CD14-positive monocyte (primary cell): Measurements from ENCODE around the gene JAM3. TPM values are rescaled to one million over a fixed set of nuclear protein-coding genes. Genes with fewer than 3 reads are reported as not detected.

ENCODE experiments used
- DNase-seq, 3 donors: peaks; one replicate each; pipeline ENCODE4 v3.0.0-alpha.2; 2011 to 2022
- H2AFZ ChIP-seq: 2 replicates; pipeline ENCODE4 v1.6.0; 2012; ENCODE audit warnings: mild to moderate bottlenecking, low read depth, low read length, inconsistent platforms; ENCODE audit not compliant: insufficient read depth, poor library complexity, severe bottlenecking
- H3K27ac ChIP-seq, 2 donors: 1 replicate in 1 of 2; 2 replicates in 1 of 2; pipeline ENCODE4 v1.5.1; 2012 to 2013; ENCODE audit warnings: low read length in 2 of 2, control low read depth in 1 of 2, inconsistent platforms in 1 of 2, low read depth in 1 of 2, mild to moderate bottlenecking in 1 of 2
- H3K27me3 ChIP-seq, 2 donors: one replicate each; pipeline versions ENCODE4 v1.6.0 to v1.6.1; 2011 to 2013; ENCODE audit warnings: low read length in 2 of 2; ENCODE audit not compliant: control insufficient read depth in 2 of 2, insufficient read depth in 2 of 2
- H3K36me3 ChIP-seq, 2 donors: replicated peaks in 1 of 2; 1 replicate in 1 of 2; 2 replicates in 1 of 2; pipeline versions ENCODE4 v1.5.1 to v1.6.1; 2012 to 2013; ENCODE audit warnings: low read length in 2 of 2, control low read depth in 1 of 2, inconsistent platforms in 1 of 2, mild to moderate bottlenecking in 1 of 2; ENCODE audit not compliant: insufficient read depth in 2 of 2, control insufficient read depth in 1 of 2
- H3K4me1 ChIP-seq, 2 donors: 1 replicate in 1 of 2; 2 replicates in 1 of 2; pipeline versions ENCODE4 v1.5.1 to v1.6.1; 2012 to 2013; ENCODE audit warnings: low read length in 2 of 2, control low read depth in 1 of 2, inconsistent platforms in 1 of 2, mild to moderate bottlenecking in 1 of 2, moderate library complexity in 1 of 2; ENCODE audit not compliant: insufficient read depth in 2 of 2, control insufficient read depth in 1 of 2
- H3K4me2 ChIP-seq: replicated peaks from 2 replicates; pipeline ENCODE3; 2012; ENCODE audit warnings: low read length, moderate library complexity, mild to moderate bottlenecking; ENCODE audit not compliant: poor library complexity, severe bottlenecking; ENCODE audit errors: extremely low read depth
- H3K4me3 ChIP-seq, 3 experiments: fragments of 200-600 bp in 1 of 3; sonication (generic) in 1 of 3; replicated peaks in 1 of 3; 1 replicate in 2 of 3; 2 replicates in 1 of 3; pipeline ENCODE4 v1.5.1; 2011 to 2013; ENCODE audit warnings: low read length in 3 of 3, mild to moderate bottlenecking in 3 of 3, control low read depth in 2 of 3, low read depth in 2 of 3, inconsistent platforms in 1 of 3, moderate library complexity in 1 of 3
- H3K79me2 ChIP-seq: 2 replicates; pipeline ENCODE4 v1.6.0; 2012; ENCODE audit warnings: mild to moderate bottlenecking, control low read depth, inconsistent platforms, low read length, moderate library complexity; ENCODE audit not compliant: insufficient read depth
- H3K9ac ChIP-seq: 2 replicates; pipeline ENCODE4 v1.6.0; 2017; ENCODE audit warnings: low read length, mild to moderate bottlenecking; ENCODE audit not compliant: insufficient read depth, poor library complexity, severe bottlenecking
- H3K9me3 ChIP-seq, 2 donors: replicated peaks in 1 of 2; 1 replicate in 1 of 2; 2 replicates in 1 of 2; pipeline versions ENCODE4 v1.5.1 to v1.6.1; 2012 to 2013; ENCODE audit warnings: low read length in 2 of 2, control low read depth in 1 of 2; ENCODE audit not compliant: control insufficient read depth in 1 of 2, insufficient read depth in 1 of 2
- H4K20me1 ChIP-seq: 2 replicates; pipeline ENCODE4 v1.6.0; 2012; ENCODE audit warnings: mild to moderate bottlenecking, low read length, control low read depth, moderate library complexity; ENCODE audit not compliant: insufficient read depth
- H3K27ac Mint-ChIP-seq, 7 donors: one replicate each; pipeline ENCODE4 v1.8.0; 2020; ENCODE audit warnings: mild to moderate bottlenecking in 7 of 7, mixed read lengths in 7 of 7, moderate library complexity in 6 of 7, inconsistent platforms in 2 of 7
- H3K27me3 Mint-ChIP-seq, 3 donors: one replicate each; pipeline ENCODE4 v1.8.0; 2021 to 2022; ENCODE audit warnings: low read depth in 3 of 3, mild to moderate bottlenecking in 3 of 3, mixed read lengths in 3 of 3, moderate library complexity in 3 of 3, inconsistent platforms in 1 of 3
- H3K36me3 Mint-ChIP-seq, 2 donors: one replicate each; pipeline ENCODE4 v1.8.0; 2020; ENCODE audit warnings: mixed read lengths in 2 of 2, inconsistent platforms in 1 of 2, mild to moderate bottlenecking in 1 of 2
- H3K4me1 Mint-ChIP-seq: one replicate; pipeline ENCODE4 v1.8.0; 2020; ENCODE audit warnings: mild to moderate bottlenecking, mixed read lengths
- H3K4me3 Mint-ChIP-seq, 2 donors: one replicate each; pipeline ENCODE4 v1.8.0; 2020; ENCODE audit warnings: mild to moderate bottlenecking in 2 of 2, mixed read lengths in 2 of 2, moderate library complexity in 1 of 2
- H3K9me3 Mint-ChIP-seq, 7 donors: one replicate each; pipeline ENCODE4 v1.8.0; 2020 to 2022; ENCODE audit warnings: mixed read lengths in 7 of 7, mild to moderate bottlenecking in 6 of 7, moderate library complexity in 6 of 7, inconsistent platforms in 2 of 7
- CTCF ChIP-seq: fragments of 200-600 bp; IDR thresholded peaks from one replicate; pipeline ENCODE4 v1.8.0; 2022; ENCODE audit warnings: antibody characterized with exemption, mild to moderate bottlenecking
- WGBS: methylation state at CpG from one replicate; pipeline ENCODE4 v1.1.5; 2013; ENCODE audit warnings: missing lambda C conversion rate; ENCODE audit not compliant: insufficient coverage; 5-methylcytosine and 5-hydroxymethylcytosine counted together
- intact Hi-C, 2 donors: fragments of 100-400 bp; cut with micrococcal nuclease; formaldehyde crosslinking; loops; one replicate each; pipeline versions ENCODE4 v1.15.0 to v1.15.1; 2023
- polyA plus RNA-seq, 3 donors: library from polyadenylated mRNA; depleted of rRNA in 1 of 3; unstranded in 2 of 3; stranded (reverse) in 1 of 3; fragments of 300-500 nt in 2 of 3; fragments of >200 nt in 1 of 3; fragmentation: Illumina TruSeq in 2 of 3; gene quantifications; 1 replicate in 2 of 3; 2 replicates in 1 of 3; pipeline ENCODE4 v1.2.3, GENCODE V29; 2012 to 2021

The JAM3 gene
- polyA plus RNA-seq, 3 donors: 0.03 to 0.25 (median 0.12) TPM

- H3K27ac Mint-ChIP-seq: no peak overlapping the region
- Histone ChIP-seq H3K27me3 (no peaks in the 10 kb centered on the region), H3K79me2 (no peaks in the 10 kb centered on the region), H3K4me1 (no peaks in the 10 kb centered on the region), H4K20me1 (no peaks in the 10 kb centered on the region), H3K27ac (no peak overlapping the region), H3K4me3 (no peak overlapping the region), H3K4me2 (no peak overlapping the region), H2AFZ (no peak overlapping the region), H3K36me3 (no peaks in the 10 kb centered on the region), H3K9me3 (no peaks in the 10 kb centered on the region), H3K9ac (no peak overlapping the region)
- H3K4me1 Mint-ChIP-seq: no peaks in the 10 kb centered on the region
- intact Hi-C loops: no loop called here
- WGBS: 92% methylated on average over 6 of the region's 9 CpGs
- no peak for DNase-seq
- no peak for TF ChIP-seq CTCF
- no peak overlapping the region for H3K4me3 Mint-ChIP-seq
- no peaks in the 10 kb centered on the region for H3K36me3 Mint-ChIP-seq
- H3K27me3 Mint-ChIP-seq: peaks cover 2 to 17% (median 11%) of the 10 kb centered on the region in 3 donors
- H3K9me3 Mint-ChIP-seq: peaks cover 0 to 4% (median 0%) of the 10 kb centered on the region in 7 donors
Measured at GRCh38 chr11:134022748-134023147, 46.1 kb upstream of the JAM3 start.

- Mint-ChIP-seq H3K4me1 (no peaks in the 10 kb centered on the region), H3K4me3 (no peak overlapping the region), H3K36me3 (no peaks in the 10 kb centered on the region), H3K27me3 (peaks cover 7 to 18% (median 10%) of the 10 kb centered on the region in 3 donors), H3K27ac (peak overlapping the region in 1 of 7 donors; percentile 19), H3K9me3 (peaks cover 0 to 3% (median 0%) of the 10 kb centered on the region in 7 donors)
- Histone ChIP-seq H3K79me2 (no peaks in the 10 kb centered on the region), H3K27ac (no peak overlapping the region), H3K27me3 (no peaks in the 10 kb centered on the region), H2AFZ (no peak overlapping the region), H3K4me1 (no peaks in the 10 kb centered on the region), H3K4me2 (no peak overlapping the region), H3K9me3 (no peaks in the 10 kb centered on the region), H3K9ac (no peak overlapping the region), H3K4me3 (no peak overlapping the region), H3K36me3 (no peaks in the 10 kb centered on the region), H4K20me1 (no peaks in the 10 kb centered on the region)
- no peak for DNase-seq
- TF ChIP-seq CTCF: no peak
- intact Hi-C loops: no loop called here
- 62% methylated on average over 10 of the region's 15 CpGs for WGBS
Measured at GRCh38 chr11:134024420-134025081, 44.3 kb upstream of the JAM3 start.
